HL-60 (cell line): ENCODE results near the gene SCYGR3.

Source experiments
- DNase-seq, 2 experiments: peaks; one replicate each; pipeline ENCODE4 v3.0.0-alpha.2; 2010 to 2020; ENCODE audit warnings: low read depth in 1 of 2, low spot score in 1 of 2
- H3K27ac ChIP-seq: fragments of 250-450 bp; sonication (Bioruptor Pico); replicated peaks from 2 replicates; pipeline ENCODE4 v1.5.1; 2020; ENCODE audit warnings: mild to moderate bottlenecking, moderate library complexity
- H3K27me3 ChIP-seq: fragments of 250-450 bp; sonication (Bioruptor Pico); 2 replicates; pipeline ENCODE4 v1.5.1; 2021; ENCODE audit warnings: mild to moderate bottlenecking, moderate library complexity; ENCODE audit not compliant: insufficient read depth, poor library complexity, severe bottlenecking
- H3K4me3 ChIP-seq: replicated peaks from 2 replicates; pipeline ENCODE4 v1.5.1; 2011; ENCODE audit warnings: mild to moderate bottlenecking, control low read depth, low read length; ENCODE audit not compliant: insufficient read depth
- CTCF ChIP-seq: IDR thresholded peaks from one replicate; pipeline ENCODE4 v1.5.1; 2011; ENCODE audit warnings: low read length, control low read depth, inconsistent platforms; ENCODE audit not compliant: insufficient read depth
- GABPA ChIP-seq: IDR thresholded peaks from 2 replicates; pipeline ENCODE4 v1.6.1; 2012; ENCODE audit warnings: low read depth
- POLR2AphosphoS5 ChIP-seq: IDR thresholded peaks from 2 replicates; pipeline ENCODE4 v1.6.1; 2012; ENCODE audit warnings: low read depth
- REST ChIP-seq: IDR thresholded peaks from 2 replicates; pipeline ENCODE4 v1.6.1; 2012; ENCODE audit warnings: low read depth; ENCODE audit not compliant: insufficient replicate concordance
- SPI1 ChIP-seq: IDR thresholded peaks from 2 replicates; pipeline ENCODE4 v1.6.1; 2012; ENCODE audit warnings: low read depth, mild to moderate bottlenecking, borderline replicate concordance

Gene SCYGR3

GRCh38 chr2:227632827-227633226, 18.2 kb upstream of the SCYGR3 start:
- no peak overlapping the region for H3K4me3 ChIP-seq
- H3K27me3 ChIP-seq = peaks cover 8% of the 10 kb centered on the region
- no peak overlapping the region for H3K27ac ChIP-seq
- no peak for DNase-seq
- TF ChIP-seq GABPA (no peak), POLR2AphosphoS5 (no peak), REST (no peak), SPI1 (no peak)

GRCh38 chr2:227630322-227630721, 15.7 kb upstream of the SCYGR3 start:
- DNase-seq = no peak
- peaks cover 8% of the 10 kb centered on the region for H3K27me3 ChIP-seq
- H3K4me3 ChIP-seq = no peak overlapping the region
- TF ChIP-seq REST (no peak), CTCF (no peak), GABPA (no peak), SPI1 (no peak), POLR2AphosphoS5 (no peak)
- H3K27ac ChIP-seq = no peak overlapping the region

- H3K4me3 ChIP-seq = no peak overlapping the region
- H3K27me3 ChIP-seq = peaks cover 8% of the 10 kb centered on the region
- no peak for DNase-seq
- TF ChIP-seq CTCF = no peak
- TF ChIP-seq SPI1 = no peak
- no peak for TF ChIP-seq REST
- no peak for TF ChIP-seq POLR2AphosphoS5
- no peak for TF ChIP-seq GABPA
- H3K27ac ChIP-seq = no peak overlapping the region
Measured at GRCh38 chr2:227629435-227629834, 14.8 kb upstream of the SCYGR3 start.

GRCh38 chr2:227627769-227628168, 13.1 kb upstream of the SCYGR3 start:
- TF ChIP-seq POLR2AphosphoS5 (no peak), REST (no peak), GABPA (no peak), CTCF (no peak), SPI1 (no peak)
- no peak for DNase-seq
- Histone ChIP-seq H3K4me3 (no peak overlapping the region), H3K27ac (no peak overlapping the region), H3K27me3 (peaks cover 8% of the 10 kb centered on the region)
